Spleen (tissue), 7 donors: ENCODE data around the gene HRH3.

ENCODE experiments used
- CTCF ChIP-seq, 11 experiments: fragments of 200-600 bp in 7 of 11; fragments of 450-650 bp in 4 of 11; sonication (generic) in 4 of 11; IDR thresholded peaks in 8 of 11; conservative IDR thresholded peaks in 3 of 11; 1 replicate in 7 of 11; 2 replicates in 4 of 11; pipeline versions ENCODE4 v1.4.0 to v1.8.0; 2016 to 2021; ENCODE audit warnings: antibody characterized with exemption in 11 of 11, inconsistent platforms in 4 of 11, mild to moderate bottlenecking in 1 of 11
- POLR2A ChIP-seq, 3 donors: fragments of 450-650 bp; IDR thresholded peaks; one replicate each; pipeline ENCODE4 v1.5.1; 2017; ENCODE audit warnings: antibody characterized with exemption in 3 of 3, mild to moderate bottlenecking in 1 of 3
- POLR2AphosphoS5 ChIP-seq, 3 donors: sonication (generic); formaldehyde crosslinking; IDR thresholded peaks; one replicate each; pipeline ENCODE4 v1.5.1; 2017; ENCODE audit warnings: antibody characterized with exemption in 3 of 3
- donor health status: DM: no; HTN: no; CAD: no; lungs with moderate emphysema.
- donor health status: DM: no; HTN: no; CAD: no.
- donor health status: DM: no; HTN: no; CAD: no.

- TF ChIP-seq POLR2AphosphoS5 (IDR thresholded peaks at IDR 0.05) (peak in 1 of 3 donors; percentile 17), CTCF (IDR thresholded peaks at IDR 0.05 in 8 of 11, conservative IDR thresholded peaks at IDR 0.05 in 3 of 11) (no peak), POLR2A (IDR thresholded peaks at IDR 0.05) (no peak)
Observed at GRCh38 chr20:62243906-62244515, 23.9 kb upstream of the HRH3 start.
